Activated CD8-positive, alpha-beta memory T cell treated with anti-CD3 and anti-CD28 coated beads, Interleukin-2, amount 50 U/mL, for 24 hours (primary cell): Measurements from ENCODE around the gene ADAMTS15.

Experiments
- DNase-seq: peaks from one replicate; pipeline ENCODE4 v3.0.0-alpha.2; 2020; ENCODE audit errors: extremely low read depth

ADAMTS15 gene

GRCh38 chr11:130416906-130417305, 31.5 kb upstream of the ADAMTS15 start:
- no peak for DNase-seq

- DNase-seq = no peak
Observed at GRCh38 chr11:130418210-130418609, 30.2 kb upstream of the ADAMTS15 start.

- no peak for DNase-seq
Observed at GRCh38 chr11:130418756-130419155, 29.7 kb upstream of the ADAMTS15 start.

GRCh38 chr11:130420478-130421198, 27.8 kb upstream of the ADAMTS15 start:
- DNase-seq = no peak

- no peak for DNase-seq
Observed at GRCh38 chr11:130421199-130421585, 27.3 kb upstream of the ADAMTS15 start.

GRCh38 chr11:130421697-130422096, 26.7 kb upstream of the ADAMTS15 start:
- DNase-seq = no peak

- no peak for DNase-seq
Observed at GRCh38 chr11:130422251-130422995, 26.0 kb upstream of the ADAMTS15 start.

- DNase-seq = no peak
Observed at GRCh38 chr11:130423541-130424142, 24.8 kb upstream of the ADAMTS15 start.

- DNase-seq = no peak
Observed at GRCh38 chr11:130424613-130425140, 23.8 kb upstream of the ADAMTS15 start.

- DNase-seq = no peak
Observed at GRCh38 chr11:130425156-130425555, 23.3 kb upstream of the ADAMTS15 start.

GRCh38 chr11:130426223-130426836, 22.1 kb upstream of the ADAMTS15 start:
- DNase-seq = no peak

GRCh38 chr11:130426837-130427341, 21.6 kb upstream of the ADAMTS15 start:
- DNase-seq = no peak

- DNase-seq = no peak
Observed at GRCh38 chr11:130427581-130428315, 20.7 kb upstream of the ADAMTS15 start.

GRCh38 chr11:130428316-130429119, 19.9 kb upstream of the ADAMTS15 start, which contains the start of gene ADAMTS8:
Gene ADAMTS8 (minus strand): TSS chr11:130428609. CDS start chr11:130428286, 323 bp downstream.
- no peak for DNase-seq

GRCh38 chr11:130429120-130429681, 19.2 kb upstream of the ADAMTS15 start:
- DNase-seq = no peak

GRCh38 chr11:130429983-130430382, 18.5 kb upstream of the ADAMTS15 start:
- DNase-seq = no peak

- DNase-seq = peak; percentile 26
Observed at GRCh38 chr11:130431331-130431773, 17.1 kb upstream of the ADAMTS15 start.

- DNase-seq = no peak
Observed at GRCh38 chr11:130431801-130432200, 16.6 kb upstream of the ADAMTS15 start.

- no peak for DNase-seq
Observed at GRCh38 chr11:130433357-130433756, 15.1 kb upstream of the ADAMTS15 start.
